Stimulated activated CD8-positive, alpha-beta memory T cell treated with anti-CD3 and anti-CD28 coated beads, Interleukin-12 subunit alpha, Interleukin-12 subunit beta, amount 100 ng/mL, for 4 hours (primary cell): ENCODE data around the gene IPP.
"Not testable (repeated sequence)": the region's sequence is repeated elsewhere in the genome, so short reads cannot be mapped to it uniquely, and the experiment has no call there.

ENCODE experiments used
- DNase-seq: peaks from one replicate; pipeline ENCODE4 v3.0.0-alpha.2; 2020; ENCODE audit warnings: low read depth

The IPP gene

DNA sequence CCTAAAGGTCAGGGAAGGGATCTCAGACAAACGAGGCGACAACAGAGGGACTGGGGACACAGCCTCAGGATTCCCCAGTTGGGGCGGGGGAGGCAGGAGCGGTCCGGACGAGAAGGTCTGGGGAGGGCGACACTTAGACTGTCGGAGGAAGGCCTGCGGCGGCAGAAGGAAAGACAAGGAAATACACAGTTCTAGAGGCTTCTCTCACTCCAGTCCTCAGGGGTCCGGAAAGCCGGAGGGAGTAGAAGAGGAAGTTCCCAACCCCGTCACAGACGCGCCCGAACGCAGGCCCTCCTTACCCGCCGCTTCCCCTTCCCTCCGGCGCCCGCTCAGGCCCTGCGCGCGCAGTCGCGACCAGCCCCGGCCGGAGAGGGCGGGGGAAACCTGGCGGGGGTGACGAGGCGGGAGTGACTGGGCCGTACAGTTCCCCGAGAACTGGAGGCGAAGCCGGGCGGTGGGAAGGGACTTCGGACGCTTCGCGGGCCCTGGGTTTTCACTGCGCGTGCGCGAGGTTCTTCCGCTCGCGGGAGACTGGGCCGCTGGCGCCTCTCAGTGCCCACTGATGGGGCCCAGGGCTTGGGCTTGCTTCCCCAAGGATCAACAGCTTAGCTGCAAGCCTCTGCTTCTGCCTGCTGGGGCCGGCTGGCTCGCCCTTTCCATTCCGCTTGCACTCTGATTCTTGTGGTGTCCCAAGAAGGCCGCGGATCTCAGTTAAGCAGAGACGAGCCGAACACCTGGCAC lies at the start of gene IPP:
TSS of gene IPP (minus strand) at position 356 of the 741 bp plus-strand sequence. CDS start 4,242 bp downstream, outside the sequence.
- DNase-seq, result peak; percentile 89

DNA sequence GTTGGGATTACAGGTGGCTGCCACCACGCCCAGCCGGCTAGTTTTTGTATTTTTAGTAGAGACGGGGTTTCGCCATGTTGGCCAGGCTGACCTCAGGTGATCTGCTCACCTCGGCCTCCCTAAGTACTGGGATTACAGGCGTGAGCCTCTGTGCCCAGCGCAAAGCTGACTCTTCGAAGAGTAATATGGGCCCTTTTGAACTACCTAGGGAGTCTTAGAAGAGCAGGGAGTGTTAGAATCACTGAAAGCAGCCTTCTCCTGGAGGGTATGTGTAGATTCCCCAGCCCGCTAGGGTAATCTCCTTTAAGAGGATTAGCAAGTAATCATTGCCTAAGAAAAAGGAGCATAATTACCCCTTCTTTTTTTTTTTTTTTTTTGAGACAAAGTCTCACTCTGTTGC lies 46.5 kb upstream of the IPP start:
- DNase-seq, result no peak

DNA sequence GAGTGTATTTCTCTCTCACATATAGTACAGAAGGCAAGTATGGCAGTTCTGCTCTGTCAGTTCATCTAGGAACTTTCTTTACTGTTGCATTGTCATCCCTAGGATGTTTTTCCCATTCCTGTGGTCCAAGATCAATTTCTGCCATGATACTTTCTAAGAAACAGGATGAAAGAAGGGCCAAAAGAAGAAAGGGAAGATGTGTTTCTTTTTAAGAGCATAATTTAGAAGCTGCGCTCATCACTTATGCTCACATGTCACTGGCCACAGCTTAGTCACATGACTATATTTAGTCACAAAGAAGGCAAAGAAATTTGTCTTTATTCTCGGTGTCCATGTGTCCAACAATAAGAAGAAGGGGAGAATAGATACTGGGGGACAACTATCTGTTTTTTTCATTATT lies 45.9 kb upstream of the IPP start:
- no peak for DNase-seq

DNA sequence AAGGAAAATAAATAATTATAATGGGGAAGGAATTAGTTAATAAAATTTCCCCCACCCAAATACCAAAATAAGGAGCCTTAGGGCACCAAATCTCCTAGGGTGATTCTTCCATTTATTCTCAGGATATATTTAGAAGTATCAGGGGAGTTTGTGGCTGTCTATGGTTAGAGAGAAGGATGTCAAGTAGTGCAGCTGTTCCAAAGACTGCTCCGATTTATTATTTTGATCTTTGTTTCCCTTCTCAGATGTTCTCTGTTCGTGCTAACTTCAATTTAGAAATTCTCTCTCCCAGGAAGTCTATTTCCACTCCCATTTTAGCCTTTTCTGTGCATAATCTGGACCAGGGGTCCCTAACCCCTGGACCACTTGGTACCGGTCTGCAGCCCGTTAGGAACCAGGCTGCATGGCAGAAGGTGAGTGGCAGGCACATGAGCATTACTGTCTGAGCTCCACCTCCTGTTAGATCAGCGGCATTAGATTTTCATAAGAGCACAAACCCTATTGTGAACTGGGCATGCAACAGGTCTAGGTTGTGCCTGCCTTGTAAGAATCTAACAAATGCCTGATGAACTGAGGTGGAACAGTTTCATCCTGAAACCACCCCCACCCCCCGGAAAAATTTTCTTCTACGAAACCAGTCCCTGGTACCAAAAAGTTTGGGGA lies 43.6 kb upstream of the IPP start:
- no peak for DNase-seq

DNA sequence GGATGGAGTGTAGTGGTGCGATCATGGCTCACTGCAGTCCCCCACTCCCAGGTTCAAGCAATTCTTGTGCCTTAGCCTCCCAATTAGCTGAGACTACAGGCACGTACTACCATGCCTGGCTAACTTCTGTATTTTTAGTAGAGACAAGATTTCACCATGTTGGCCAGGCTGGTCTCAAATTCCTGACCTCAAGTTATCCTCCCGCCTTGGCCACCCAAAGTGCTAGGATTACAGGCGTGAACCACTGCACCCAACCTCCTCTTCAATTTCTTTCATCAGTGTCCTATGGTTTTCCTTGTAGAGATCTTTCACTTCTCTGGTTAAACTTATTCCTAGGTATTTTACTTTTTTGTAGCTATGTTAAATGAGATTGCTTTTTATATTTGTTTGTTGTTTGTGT lies 42.3 kb upstream of the IPP start:
- no peak for DNase-seq

DNA sequence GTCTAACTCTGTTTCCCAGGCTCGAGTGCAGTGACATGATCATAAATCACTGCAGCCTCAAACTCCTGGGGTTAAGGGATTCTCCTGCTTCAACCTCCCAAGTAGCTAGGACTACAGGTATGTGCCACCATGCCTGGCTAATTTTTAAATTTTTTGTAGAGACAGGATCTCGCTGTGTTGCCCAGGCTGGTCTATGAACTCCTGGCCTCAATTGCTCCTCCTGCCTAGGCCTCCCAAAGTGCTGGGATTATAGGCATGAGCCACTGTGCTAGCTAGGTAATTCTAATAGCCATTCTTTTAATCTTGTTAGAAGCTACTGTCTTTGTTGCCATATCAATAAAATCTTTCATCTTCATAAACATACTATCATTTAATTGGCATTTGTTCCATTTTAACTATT lies 39.1 kb upstream of the IPP start:
- DNase-seq, result no peak

DNA sequence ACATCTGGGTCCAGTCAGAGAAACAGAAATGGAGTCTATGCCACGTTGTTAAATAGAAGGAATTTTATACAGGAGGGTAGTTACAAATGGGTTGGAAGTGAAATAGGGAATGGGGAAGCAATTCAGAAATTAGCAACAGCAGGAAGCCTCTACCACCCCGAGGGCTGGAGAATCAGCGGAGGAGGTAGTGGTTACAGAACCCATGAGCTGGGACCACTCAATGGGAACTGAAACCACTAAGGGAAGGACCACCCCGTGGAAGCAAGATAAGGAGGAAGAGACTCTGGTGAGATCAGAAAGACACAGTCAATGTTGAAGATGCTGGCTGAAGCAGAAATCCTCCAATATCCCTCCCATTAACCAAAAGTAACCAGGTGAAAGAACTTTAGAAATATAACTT lies 37.5 kb upstream of the IPP start:
- no peak for DNase-seq

DNA sequence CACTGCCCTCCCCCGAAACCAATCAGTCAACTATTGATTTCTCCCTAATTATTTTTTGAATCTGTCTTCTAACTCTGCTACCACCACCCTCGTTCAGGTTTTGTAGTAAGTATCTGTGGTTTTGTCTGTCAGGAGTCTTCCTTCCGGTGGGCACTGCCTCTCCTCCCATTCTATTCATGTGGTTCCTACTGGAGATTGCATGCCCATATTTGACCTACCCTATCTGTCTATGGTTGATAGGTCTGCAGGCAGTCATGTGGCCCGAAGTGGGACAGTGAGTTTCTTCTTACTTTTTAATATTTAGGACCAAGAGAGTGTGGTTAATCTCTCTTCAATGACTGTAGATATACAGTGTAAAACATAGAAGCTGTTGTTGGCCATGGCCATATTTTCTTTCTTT lies 35.1 kb upstream of the IPP start:
- no peak for DNase-seq

DNA sequence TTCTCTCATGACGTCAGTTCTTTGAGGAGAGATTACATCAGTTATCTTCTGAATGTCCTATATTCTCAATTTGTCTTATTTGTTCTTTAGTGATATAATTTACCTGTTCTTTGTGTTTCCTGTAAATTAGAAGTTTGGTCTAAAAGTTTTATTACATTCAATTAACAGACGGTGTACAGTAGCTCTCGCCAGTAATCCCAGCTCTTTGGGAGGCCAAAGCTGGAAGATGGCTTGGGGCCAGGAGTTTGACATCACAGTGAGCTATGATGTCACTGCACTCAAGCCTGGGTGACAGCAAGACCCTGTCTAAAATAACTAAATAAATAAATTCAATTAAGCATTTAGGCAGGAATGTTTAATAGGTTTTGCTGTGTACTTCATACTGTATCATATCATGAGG lies 25.3 kb upstream of the IPP start:
- no peak for DNase-seq

DNA sequence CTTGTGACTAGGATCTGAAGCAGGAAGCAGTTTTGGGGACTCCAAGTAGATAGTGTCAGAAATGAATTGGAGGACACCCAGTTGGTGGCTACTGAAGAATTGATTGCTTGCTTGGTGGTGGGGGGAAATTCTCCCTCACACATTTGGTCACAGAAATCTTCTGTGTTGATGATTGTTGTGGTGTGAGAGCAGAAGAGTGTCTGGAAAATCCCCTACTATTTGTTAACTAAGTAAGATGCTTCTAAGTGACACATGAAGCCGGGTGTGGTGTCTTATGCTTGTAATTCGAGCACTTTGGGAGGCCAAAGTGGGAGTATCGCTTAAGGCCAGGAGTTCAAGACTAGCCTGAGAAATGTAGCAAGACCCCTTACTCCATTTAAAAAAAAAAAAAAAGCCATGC lies 22.5 kb upstream of the IPP start:
- DNase-seq, result no peak

DNA sequence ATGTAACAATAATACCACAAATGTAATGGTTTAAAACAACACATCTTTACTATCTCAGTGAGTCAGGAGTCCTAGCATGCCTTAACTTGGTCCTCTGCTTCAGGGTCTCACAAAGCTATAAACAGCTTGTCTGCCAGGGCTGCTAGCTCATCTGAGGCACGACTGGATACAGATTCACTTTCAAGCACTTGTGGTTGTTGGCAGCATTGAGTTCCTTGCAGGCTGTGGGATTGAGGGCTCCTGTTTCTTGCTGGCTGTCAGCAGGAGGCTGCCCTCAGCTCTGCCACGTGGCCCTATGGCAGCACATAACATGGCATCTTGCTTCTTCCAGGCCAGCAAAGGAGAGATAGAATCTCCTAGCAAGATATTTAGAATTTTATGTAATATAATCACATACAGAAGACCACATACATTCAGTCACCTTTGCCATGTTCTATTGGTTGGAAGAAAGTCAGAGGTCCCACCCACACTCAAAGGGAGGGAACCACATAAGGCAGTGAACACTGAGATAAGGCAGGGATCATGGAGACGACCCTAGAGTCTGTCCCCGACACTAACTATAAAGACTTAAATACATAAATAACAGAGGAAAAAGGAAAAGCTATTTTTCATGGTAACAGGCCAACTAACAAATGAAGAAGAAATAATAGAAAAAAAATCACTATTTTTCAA lies 18.9 kb upstream of the IPP start:
- DNase-seq, result no peak

DNA sequence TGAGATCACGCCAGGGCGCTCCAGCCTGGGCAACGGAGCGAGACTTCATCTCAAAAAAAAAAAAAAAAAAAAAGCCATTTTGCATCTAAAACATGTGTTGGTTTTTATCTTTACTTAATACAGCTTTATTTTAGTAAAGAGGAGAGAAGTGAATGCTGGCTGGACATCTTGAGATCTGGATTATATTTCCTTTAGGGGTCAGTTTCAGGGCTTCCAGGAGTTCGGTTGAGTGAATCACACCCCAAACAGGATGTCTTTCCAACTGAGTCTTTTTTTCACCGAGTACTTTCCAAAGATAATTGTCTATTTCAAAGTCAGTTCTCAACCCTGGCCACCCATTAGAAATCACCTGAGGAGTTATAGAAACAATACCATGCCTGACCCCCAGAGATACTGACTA lies 16.6 kb upstream of the IPP start:
- DNase-seq, result no peak

DNA sequence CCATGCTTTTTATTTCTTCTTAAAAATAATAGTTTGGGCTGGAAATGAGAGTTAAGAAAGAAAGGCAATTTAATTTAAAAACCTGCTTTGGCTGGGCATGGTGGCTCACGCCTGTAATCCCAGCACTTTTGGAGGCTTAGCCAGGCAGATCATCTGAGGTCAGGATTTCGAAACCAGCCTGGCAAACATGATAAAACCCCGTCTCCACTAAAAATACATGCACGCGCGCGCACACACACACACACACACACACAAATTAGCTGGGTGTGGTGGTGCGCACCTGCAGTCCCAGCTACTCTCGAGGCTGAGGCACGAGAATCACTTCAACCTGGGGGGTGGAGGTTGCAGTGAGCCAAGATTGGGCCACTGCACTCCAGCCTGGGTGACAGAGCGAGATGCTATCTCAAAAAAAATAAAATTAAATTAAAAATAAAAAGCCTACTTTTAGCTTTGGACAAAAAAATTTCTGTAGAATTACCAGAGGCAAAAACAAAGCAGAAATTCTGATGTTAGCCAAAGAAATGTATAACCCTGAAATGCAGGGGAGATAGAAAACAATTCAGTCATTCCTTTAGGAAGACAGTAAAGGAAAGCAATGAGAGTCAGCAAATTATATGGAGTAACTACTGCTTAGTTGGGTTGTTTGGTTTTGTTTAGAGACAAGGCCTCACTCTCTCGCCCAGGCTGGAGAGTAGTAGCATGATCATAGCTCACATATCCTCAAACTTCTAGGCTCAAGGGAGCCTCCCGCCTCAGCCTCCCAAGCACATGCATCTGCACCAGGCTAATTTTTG lies 15.7 kb upstream of the IPP start:
- no peak for DNase-seq

DNA sequence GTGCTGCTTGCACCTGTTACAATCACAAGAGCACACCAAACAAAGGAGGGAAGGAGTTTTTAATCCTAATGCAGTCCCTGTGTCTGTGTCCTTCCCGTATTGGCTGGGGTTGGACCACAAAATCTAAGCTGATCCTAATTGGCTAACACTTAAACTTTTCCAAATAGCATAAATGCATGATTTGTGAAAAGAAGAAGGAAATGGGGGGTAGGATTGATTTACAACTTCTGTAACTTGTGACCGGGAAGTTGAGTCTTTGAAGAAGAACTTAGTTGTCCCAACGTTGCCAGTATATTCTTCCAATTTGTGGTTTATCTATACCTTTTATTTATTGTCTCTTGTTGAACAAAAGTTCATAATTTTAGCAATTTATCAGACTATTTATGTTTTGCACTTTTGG lies 11.8 kb upstream of the IPP start:
- DNase-seq, result no peak

DNA sequence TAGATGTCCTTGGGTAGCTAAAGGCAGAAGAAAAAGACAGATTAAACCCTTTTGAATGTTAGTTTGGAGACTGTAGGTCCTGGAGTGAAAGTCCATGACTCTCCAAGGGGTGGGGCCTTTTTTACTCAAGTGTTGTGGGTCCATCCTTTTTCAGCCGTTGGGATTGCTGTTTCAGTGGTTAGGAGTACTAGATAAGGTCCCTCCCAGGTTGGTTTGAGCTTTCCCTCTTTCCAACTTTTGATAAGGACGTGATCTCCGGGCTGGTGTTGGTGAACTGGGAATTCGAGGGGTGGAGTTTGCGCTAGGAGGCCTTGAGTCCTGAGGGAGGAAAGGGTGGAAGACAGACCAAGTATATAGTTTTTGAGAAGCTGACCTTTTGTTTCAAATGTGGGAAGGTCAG lies 5.2 kb upstream of the IPP start:
- no peak for DNase-seq

DNA sequence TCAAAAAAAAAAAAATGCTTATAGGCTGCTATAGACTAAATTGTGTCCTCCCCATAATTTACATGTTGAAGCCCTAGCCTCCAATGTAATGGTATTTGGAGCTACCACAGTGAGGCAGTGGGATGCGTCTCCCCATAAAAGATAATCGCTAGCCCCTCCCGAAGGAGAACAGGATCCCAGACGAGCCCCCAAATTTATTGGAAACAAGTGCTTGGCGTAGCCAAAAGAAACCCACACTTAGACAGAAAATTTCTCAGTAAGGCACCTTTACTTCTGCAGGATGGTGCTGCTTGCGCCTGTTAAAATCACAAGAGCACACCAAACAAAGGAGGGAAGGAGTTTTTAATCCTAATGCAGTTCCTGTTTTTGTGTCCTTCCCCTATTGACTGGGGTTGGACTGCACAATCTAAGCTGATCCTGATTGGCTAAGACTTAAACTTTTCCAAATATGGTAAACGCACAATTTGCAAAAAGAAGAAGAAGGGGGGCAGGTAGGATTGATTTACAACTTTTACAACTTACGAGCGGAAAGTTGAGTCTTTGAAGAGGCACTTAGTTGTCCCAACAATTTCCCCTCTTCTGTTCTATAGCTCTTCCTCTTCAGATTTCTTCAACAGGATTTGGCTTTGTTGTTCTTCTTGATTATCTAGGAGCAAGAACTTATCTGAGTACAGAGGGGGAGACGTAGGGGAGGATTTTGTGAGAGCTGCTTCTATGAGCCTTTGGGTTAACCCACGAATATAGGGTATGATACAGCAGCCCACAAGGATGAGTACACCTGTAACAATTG lies 3.0 kb upstream of the IPP start:
- no peak for DNase-seq

DNA sequence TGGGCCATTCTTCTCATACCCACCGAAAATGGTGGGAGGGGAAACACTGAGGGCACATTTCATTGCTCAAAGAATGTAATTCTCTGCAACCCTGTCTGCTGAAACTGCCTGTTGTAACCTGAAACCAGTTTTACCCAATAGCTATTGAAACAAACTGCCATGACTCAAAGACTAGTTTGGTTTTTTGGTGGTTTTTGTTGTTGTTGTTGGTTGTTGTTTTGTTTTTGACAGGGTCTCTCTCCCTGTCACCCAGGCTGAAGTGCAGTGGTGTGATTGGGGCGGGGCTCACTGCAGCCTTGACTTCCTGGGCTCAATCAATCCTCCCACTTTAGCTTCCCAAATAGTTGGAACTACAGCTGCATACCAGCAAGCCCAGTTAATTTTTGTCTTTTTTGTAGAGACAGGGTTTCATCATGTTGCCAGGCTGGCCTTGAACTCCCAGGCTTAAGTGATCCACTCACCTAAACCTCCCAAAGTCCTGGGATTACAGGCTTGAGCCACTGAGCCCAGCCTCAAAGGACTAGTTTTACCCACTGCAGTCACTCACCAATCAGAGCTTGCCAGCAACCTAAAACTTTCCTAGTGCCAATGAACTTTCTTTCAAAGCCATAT lies 2.1 kb upstream of the IPP start:
- no peak for DNase-seq

DNA sequence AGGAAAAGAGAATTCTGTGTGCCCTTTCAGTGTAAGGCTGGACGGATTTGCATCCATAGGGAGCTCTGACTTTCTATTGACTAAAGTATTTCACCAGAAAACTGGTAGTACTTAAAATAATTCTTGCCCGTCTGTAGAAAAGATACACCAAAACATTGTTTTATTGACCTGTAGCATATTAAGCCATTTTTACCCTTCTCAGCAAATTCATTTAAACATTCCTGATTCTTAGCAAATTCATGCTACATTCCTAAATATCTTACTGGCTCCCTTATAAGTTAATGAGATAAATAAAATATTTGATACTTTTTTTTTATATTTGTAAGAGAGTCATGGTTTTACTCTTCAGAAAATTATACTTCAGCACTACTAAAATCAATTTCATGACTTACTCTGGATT lies 1.6 kb upstream of the IPP start:
- DNase-seq, result no peak

DNA sequence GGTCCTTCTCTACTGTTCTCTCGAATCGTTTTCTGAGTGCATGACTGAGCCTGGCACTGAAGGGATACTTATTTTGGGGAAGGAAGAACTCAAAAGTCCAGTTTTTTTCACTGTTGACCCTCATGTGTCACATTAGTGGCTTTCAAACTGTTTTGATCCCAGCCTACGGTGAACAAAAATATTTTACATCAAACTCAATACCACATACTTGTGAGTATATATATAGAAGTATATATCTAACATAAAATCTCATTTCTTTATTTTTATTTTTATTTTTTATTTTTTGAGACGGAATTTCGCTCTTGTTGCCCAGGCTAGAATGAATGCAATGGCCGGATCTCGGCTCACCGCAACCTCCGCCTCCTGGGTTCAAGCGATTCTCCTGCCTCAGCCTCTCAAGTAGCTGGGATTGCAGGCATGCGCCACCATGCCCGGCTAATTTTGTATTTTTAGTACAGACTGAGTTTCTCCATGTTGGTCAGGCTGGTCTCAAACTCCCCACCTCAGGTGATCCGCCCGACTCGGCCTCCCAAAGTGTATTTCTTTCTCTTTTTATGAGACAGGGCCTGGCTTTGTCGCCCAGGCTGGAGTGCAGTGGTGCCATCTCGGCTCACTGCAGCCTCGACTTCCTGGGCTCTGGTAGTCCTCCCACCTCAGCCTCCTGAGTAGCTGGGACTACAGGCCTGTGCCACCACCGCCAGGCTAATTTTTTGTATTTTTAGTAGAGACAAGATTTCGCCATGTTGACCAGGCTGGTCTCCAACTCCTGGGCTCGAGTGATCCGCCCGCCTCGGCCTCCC lies 786 bp upstream of the IPP start:
- not testable (repeated sequence) for DNase-seq

DNA sequence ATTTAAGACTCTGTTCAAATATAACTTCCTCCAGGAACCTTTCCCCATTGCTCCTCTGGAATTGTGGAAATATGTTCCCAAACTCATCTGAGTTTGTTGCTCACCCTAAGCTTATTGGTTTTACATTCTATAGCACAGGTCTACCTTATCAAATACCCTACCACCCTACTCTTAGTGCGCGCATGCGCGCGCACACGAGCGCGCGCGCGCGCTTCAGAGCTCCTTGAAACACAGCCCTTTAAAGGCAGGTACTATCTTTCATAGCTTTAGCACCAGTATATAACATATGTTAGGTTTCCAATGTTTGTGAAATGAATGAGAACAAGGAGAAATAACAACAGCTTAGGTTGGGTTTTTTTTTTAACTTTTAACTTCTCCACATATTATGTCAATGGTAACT lies 3.5 kb downstream of the IPP start:
- no peak for DNase-seq
